ENCODE results near the gene LMTK3.

- TF ChIP-seq CTCF (IDR thresholded peaks at IDR 0.05; ENCODE audit: poor library complexity, severe bottlenecking) (no peak), MXI1 (conservative IDR thresholded peaks at IDR 0.05; ENCODE audit: poor library complexity, severe bottlenecking) (no peak), POLR2AphosphoS5 (IDR thresholded peaks at IDR 0.05) (no peak), REST (IDR thresholded peaks at IDR 0.05; ENCODE audit: borderline replicate concordance) (no peak)
These were observed 2.8 kb downstream of the LMTK3 start for GRCh38 chr19:48508729-48509411.
